IPS-15b (cell line): ENCODE measurements around the gene SPATA31E1.
"Not testable (repeated sequence)": the region's sequence is repeated elsewhere in the genome, so short reads cannot be mapped to it uniquely, and the experiment has no call there.

Experiments used
- H3K27me3 ChIP-seq: one replicate; pipeline ENCODE4 v1.6.1; 2013; ENCODE audit warnings: low read length; ENCODE audit not compliant: control insufficient read depth, insufficient read depth
- H3K36me3 ChIP-seq: one replicate; pipeline ENCODE4 v1.6.1; 2013; ENCODE audit warnings: low read length; ENCODE audit not compliant: control insufficient read depth, insufficient read depth
- H3K4me1 ChIP-seq: one replicate; pipeline ENCODE4 v1.6.1; 2013; ENCODE audit warnings: mild to moderate bottlenecking, low read length; ENCODE audit not compliant: control insufficient read depth, insufficient read depth
- H3K4me3 ChIP-seq: one replicate; pipeline ENCODE4 v1.5.1; 2013; ENCODE audit warnings: low read depth, low read length
- H3K9ac ChIP-seq: one replicate; pipeline ENCODE4 v1.6.1; 2013; ENCODE audit warnings: low read depth, mild to moderate bottlenecking, low read length
- H3K9me3 ChIP-seq: one replicate; pipeline ENCODE4 v1.6.1; 2013; ENCODE audit warnings: mild to moderate bottlenecking, low read length; ENCODE audit not compliant: control insufficient read depth, insufficient read depth

Gene SPATA31E1

GRCh38 chr9:87919013-87919412, 36.3 kb downstream of the SPATA31E1 start:
- H3K36me3 ChIP-seq, H3K9ac ChIP-seq, H3K9me3 ChIP-seq, H3K4me1 ChIP-seq, H3K4me3 ChIP-seq, H3K27me3 ChIP-seq: not testable (repeated sequence)

GRCh38 chr9:87921561-87921960, 38.9 kb downstream of the SPATA31E1 start:
- not testable (repeated sequence) for H3K9ac ChIP-seq, H3K27me3 ChIP-seq, H3K36me3 ChIP-seq, H3K4me3 ChIP-seq, H3K4me1 ChIP-seq, H3K9me3 ChIP-seq

GRCh38 chr9:87923012-87923411, 40.3 kb downstream of the SPATA31E1 start:
- H3K9me3 ChIP-seq, H3K27me3 ChIP-seq, H3K36me3 ChIP-seq: not testable (repeated sequence)

GRCh38 chr9:87924851-87925250, 42.2 kb downstream of the SPATA31E1 start:
- not testable (repeated sequence) for H3K27me3 ChIP-seq, H3K36me3 ChIP-seq, H3K4me3 ChIP-seq, H3K9me3 ChIP-seq, H3K4me1 ChIP-seq, H3K9ac ChIP-seq

More at GRCh38 chr9:87923012-87923411, 40.3 kb downstream of the SPATA31E1 start:
- not testable (repeated sequence) for H3K4me1 ChIP-seq, H3K9ac ChIP-seq, H3K4me3 ChIP-seq

- H3K27me3 ChIP-seq, H3K9me3 ChIP-seq, H3K9ac ChIP-seq, H3K36me3 ChIP-seq, H3K4me3 ChIP-seq, H3K4me1 ChIP-seq: not testable (repeated sequence)
Observed at GRCh38 chr9:87929152-87929551, 46.5 kb downstream of the SPATA31E1 start.

GRCh38 chr9:87934444-87934843, 51.8 kb downstream of the SPATA31E1 start:
- H3K4me3 ChIP-seq, H3K27me3 ChIP-seq: not testable (repeated sequence)

GRCh38 chr9:87937352-87937751, 54.7 kb downstream of the SPATA31E1 start:
- not testable (repeated sequence) for H3K27me3 ChIP-seq, H3K36me3 ChIP-seq, H3K4me3 ChIP-seq, H3K9ac ChIP-seq, H3K9me3 ChIP-seq, H3K4me1 ChIP-seq

More at GRCh38 chr9:87934444-87934843, 51.8 kb downstream of the SPATA31E1 start:
- not testable (repeated sequence) for H3K4me1 ChIP-seq, H3K9ac ChIP-seq, H3K36me3 ChIP-seq, H3K9me3 ChIP-seq

GRCh38 chr9:87937918-87938317, 55.2 kb downstream of the SPATA31E1 start:
- not testable (repeated sequence) for H3K9me3 ChIP-seq, H3K27me3 ChIP-seq, H3K36me3 ChIP-seq, H3K9ac ChIP-seq, H3K4me1 ChIP-seq, H3K4me3 ChIP-seq

GRCh38 chr9:87938336-87938735, 55.7 kb downstream of the SPATA31E1 start:
- H3K27me3 ChIP-seq, H3K9me3 ChIP-seq, H3K9ac ChIP-seq, H3K4me3 ChIP-seq, H3K4me1 ChIP-seq, H3K36me3 ChIP-seq: not testable (repeated sequence)
